MM.1S (cell line): Measurements from ENCODE around the gene ZNF841.
A peak's percentile ranks its signal among the peaks of the same experiment; 100 is the strongest.

ENCODE experiments used
- DNase-seq: peaks from one replicate; pipeline ENCODE4 v3.0.0-alpha.2; 2015
- H2AFZ ChIP-seq: fragments of 300-600 bp; sonication (generic); 2 replicates; pipeline ENCODE4 v1.6.0; 2016; ENCODE audit warnings: antibody characterized with exemption, low read length
- H3F3A ChIP-seq: fragments of 300-600 bp; sonication (generic); 2 replicates; pipeline ENCODE4 v1.6.1; 2016; ENCODE audit warnings: mild to moderate bottlenecking, antibody characterized with exemption, low read length, moderate library complexity, mixed read lengths; ENCODE audit not compliant: insufficient read depth
- H3K27ac ChIP-seq: fragments of 300-600 bp; sonication (generic); 2 replicates; pipeline ENCODE4 v1.5.1; 2016; ENCODE audit warnings: mild to moderate bottlenecking, low read length
- H3K27me3 ChIP-seq: fragments of 300-600 bp; sonication (generic); replicated peaks from 2 replicates; pipeline ENCODE4 v1.6.0; 2016; ENCODE audit warnings: low read length; ENCODE audit not compliant: insufficient read depth
- H3K36me3 ChIP-seq: fragments of 300-600 bp; sonication (generic); replicated peaks from 2 replicates; pipeline ENCODE4 v1.6.1; 2016; ENCODE audit warnings: mild to moderate bottlenecking, low read length, mixed read lengths; ENCODE audit not compliant: insufficient read depth
- H3K4me1 ChIP-seq: fragments of 300-600 bp; sonication (generic); 2 replicates; pipeline ENCODE4 v1.6.1; 2016; ENCODE audit warnings: low read length, mixed read lengths
- H3K4me2 ChIP-seq: fragments of 300-600 bp; sonication (generic); 2 replicates; pipeline ENCODE4 v1.6.0; 2016; ENCODE audit warnings: low read depth, low read length
- H3K4me3 ChIP-seq: fragments of 300-600 bp; sonication (generic); 2 replicates; pipeline ENCODE4 v1.5.1; 2016; ENCODE audit warnings: low read length, mixed read lengths
- H3K79me2 ChIP-seq: fragments of 300-600 bp; sonication (generic); 2 replicates; pipeline ENCODE4 v1.6.1; 2016; ENCODE audit warnings: mixed run types, low read length, mixed read lengths
- H3K9ac ChIP-seq: fragments of 300-600 bp; sonication (generic); 2 replicates; pipeline ENCODE4 v1.6.1; 2016; ENCODE audit warnings: low read length, mixed read lengths
- H3K9me2 ChIP-seq: fragments of 300-600 bp; sonication (generic); replicated peaks from 2 replicates; pipeline ENCODE4 v1.6.1; 2016; ENCODE audit warnings: mild to moderate bottlenecking, low read length, mixed read lengths; ENCODE audit not compliant: insufficient read depth
- H3K9me3 ChIP-seq: fragments of 300-600 bp; sonication (generic); replicated peaks from 2 replicates; pipeline ENCODE4 v1.6.1; 2016; ENCODE audit warnings: mild to moderate bottlenecking, low read length, mixed read lengths; ENCODE audit not compliant: insufficient read depth
- H4K20me1 ChIP-seq: fragments of 300-600 bp; sonication (generic); 2 replicates; pipeline ENCODE4 v1.6.1; 2016; ENCODE audit warnings: mild to moderate bottlenecking, low read length, moderate library complexity, mixed read lengths; ENCODE audit not compliant: insufficient read depth
- EZH2 ChIP-seq: fragments of 300-600 bp; sonication (generic); optimal IDR thresholded peaks from 2 replicates; pipeline ENCODE3; 2017; ENCODE audit warnings: low read depth, mild to moderate bottlenecking, antibody characterized with exemption, low read length, mixed read lengths
- EZH2phosphoT487 ChIP-seq: fragments of 300-600 bp; sonication (generic); IDR thresholded peaks from 2 replicates; pipeline ENCODE4 v1.6.1; 2018; ENCODE audit warnings: antibody characterized with exemption, low read length
- TF ChIP-seq, protein P1 (sequence below): fragments of 300-600 bp; sonication (generic); IDR thresholded peaks from 2 replicates; pipeline ENCODE4 v1.5.1; 2016; ENCODE audit warnings: antibody characterized with exemption, low read length, mixed read lengths

ZNF841 gene

DNA sequence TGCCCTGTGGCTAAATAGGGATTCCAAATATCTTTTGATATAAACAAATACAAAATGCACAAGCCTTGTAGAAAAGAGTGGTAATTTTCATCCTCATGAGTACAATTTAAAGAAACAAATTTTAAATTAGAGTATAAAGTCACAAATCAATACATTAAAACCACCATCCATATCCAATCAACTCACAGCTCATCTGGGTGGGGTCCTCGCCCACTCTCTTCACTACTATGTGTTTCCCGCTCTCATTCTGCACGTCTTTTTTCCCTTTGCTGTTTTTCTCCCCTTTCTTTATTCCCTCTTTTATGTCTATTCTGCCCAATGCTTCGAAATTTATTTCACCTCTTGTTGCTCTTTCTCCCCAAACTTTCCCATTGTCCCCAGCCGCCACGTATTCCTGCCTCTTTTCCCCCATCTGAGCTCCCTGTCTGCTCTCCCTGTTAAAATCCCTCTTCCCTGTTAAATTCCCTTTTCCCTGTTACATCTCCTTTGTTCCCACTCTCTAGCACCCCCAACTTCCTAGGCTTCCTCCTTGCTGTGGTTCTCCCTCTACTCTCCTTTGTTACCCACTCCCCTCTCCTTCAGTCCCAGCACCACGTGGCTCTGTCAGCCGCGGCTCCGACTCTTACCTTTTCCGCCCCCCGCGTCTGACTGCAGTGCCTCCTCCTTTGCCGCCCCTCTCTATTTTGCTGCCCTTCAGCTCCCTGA is 42.9 kb upstream of the ZNF841 start:
- Histone ChIP-seq H3F3A (peaks cover 3% of the 10 kb centered on the region; the same call in 1 of the 2 replicates), H2AFZ (peak overlapping the region; percentile 98), H4K20me1 (no peaks in the 10 kb centered on the region), H3K9ac (peak overlapping the region; percentile 77; the same call in 1 of the 2 replicates), H3K4me1 (no peaks in the 10 kb centered on the region), H3K4me2 (peak overlapping the region; percentile 99), H3K36me3 (no peaks in the 10 kb centered on the region), H3K27me3 (no peaks in the 10 kb centered on the region), H3K79me2 (peaks cover 12% of the 10 kb centered on the region), H3K9me3 (no peaks in the 10 kb centered on the region), H3K4me3 (peak overlapping the region; percentile 97), H3K27ac (no peak overlapping the region), H3K9me2 (no peaks in the 10 kb centered on the region)
- no peak for DNase-seq
- TF ChIP-seq, protein P1, sequence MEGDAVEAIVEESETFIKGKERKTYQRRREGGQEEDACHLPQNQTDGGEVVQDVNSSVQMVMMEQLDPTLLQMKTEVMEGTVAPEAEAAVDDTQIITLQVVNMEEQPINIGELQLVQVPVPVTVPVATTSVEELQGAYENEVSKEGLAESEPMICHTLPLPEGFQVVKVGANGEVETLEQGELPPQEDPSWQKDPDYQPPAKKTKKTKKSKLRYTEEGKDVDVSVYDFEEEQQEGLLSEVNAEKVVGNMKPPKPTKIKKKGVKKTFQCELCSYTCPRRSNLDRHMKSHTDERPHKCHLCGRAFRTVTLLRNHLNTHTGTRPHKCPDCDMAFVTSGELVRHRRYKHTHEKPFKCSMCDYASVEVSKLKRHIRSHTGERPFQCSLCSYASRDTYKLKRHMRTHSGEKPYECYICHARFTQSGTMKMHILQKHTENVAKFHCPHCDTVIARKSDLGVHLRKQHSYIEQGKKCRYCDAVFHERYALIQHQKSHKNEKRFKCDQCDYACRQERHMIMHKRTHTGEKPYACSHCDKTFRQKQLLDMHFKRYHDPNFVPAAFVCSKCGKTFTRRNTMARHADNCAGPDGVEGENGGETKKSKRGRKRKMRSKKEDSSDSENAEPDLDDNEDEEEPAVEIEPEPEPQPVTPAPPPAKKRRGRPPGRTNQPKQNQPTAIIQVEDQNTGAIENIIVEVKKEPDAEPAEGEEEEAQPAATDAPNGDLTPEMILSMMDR, result no peak
- TF ChIP-seq EZH2, result no peak
- no peak for TF ChIP-seq EZH2phosphoT487

DNA sequence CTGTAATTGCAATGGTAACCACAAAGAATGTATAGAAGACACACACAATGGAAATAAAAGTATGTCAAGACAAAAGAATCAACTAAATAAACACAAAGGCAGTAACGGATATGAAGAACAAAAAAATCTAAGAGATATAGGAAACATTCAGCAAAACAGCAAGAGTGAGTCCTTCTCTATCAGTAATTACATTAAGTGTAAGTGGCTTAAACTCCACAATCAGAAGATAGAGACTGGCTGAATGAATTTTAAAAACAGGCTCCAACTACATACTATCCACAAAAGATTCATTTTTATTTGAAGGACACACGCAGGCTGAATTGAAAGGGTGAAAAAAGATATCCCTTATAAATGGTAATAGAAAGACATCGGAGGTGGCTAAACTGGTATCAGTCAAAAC is 24.7 kb upstream of the ZNF841 start:
- Histone ChIP-seq H3F3A (no peaks in the 10 kb centered on the region), H3K4me2 (no peak overlapping the region), H3K27ac (no peak overlapping the region), H3K27me3 (no peaks in the 10 kb centered on the region), H3K9ac (no peak overlapping the region), H3K9me2 (no peaks in the 10 kb centered on the region), H2AFZ (no peak overlapping the region), H3K79me2 (no peaks in the 10 kb centered on the region), H3K4me3 (no peak overlapping the region), H3K9me3 (0 out of 2 replicates have a peak, but pooled peaks cover 4% of the 10 kb centered on the region), H3K36me3 (peaks cover 21% of the 10 kb centered on the region), H4K20me1 (no peaks in the 10 kb centered on the region), H3K4me1 (no peaks in the 10 kb centered on the region)
- DNase-seq, result no peak
- no peak for TF ChIP-seq EZH2
- no peak for TF ChIP-seq EZH2phosphoT487
- TF ChIP-seq, protein P1, result no peak

DNA sequence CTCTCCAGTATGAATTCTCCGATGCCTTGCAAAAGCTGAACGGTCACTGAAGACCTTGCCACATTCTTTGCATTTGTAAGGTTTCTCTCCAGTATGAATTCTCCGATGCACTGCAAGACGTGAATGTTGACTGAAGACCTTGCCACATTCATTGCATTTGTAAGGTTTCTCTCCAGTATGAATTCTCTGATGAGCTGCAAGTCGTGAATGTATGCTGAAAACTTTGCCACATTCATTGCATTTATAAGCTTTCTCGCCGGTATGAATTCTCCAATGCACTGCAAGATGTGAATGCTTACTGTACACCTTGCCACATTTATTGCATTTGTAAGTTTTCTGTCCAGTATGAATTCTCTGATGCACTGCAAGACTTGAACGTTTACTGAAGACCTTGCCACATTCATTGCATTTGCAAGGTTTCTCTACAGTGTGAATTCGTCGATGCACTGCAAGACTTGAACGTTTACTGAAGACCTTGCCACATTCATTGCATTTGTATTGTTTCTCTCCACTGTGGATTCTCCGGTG is 20.0 kb upstream of the ZNF841 start:
- Histone ChIP-seq H3K4me2 (no peak overlapping the region), H3K79me2 (no peaks in the 10 kb centered on the region), H2AFZ (no peak overlapping the region), H3K27me3 (no peaks in the 10 kb centered on the region), H3K4me3 (no peak overlapping the region), H3F3A (no peaks in the 10 kb centered on the region), H3K9me3 (0 out of 2 replicates have a peak, but pooled peaks cover 8% of the 10 kb centered on the region), H3K36me3 (peaks cover 21% of the 10 kb centered on the region), H3K9ac (no peak overlapping the region), H3K4me1 (no peaks in the 10 kb centered on the region), H3K27ac (no peak overlapping the region), H4K20me1 (no peaks in the 10 kb centered on the region), H3K9me2 (no peaks in the 10 kb centered on the region)
- DNase-seq, result no peak
- TF ChIP-seq EZH2phosphoT487 (no peak), EZH2 (no peak)
- TF ChIP-seq, protein P1, result no peak
